Measurements from ENCODE around the gene NOTCH1. TPM values are rescaled to one million over a fixed set of nuclear protein-coding genes. Genes with fewer than 3 reads are reported as not detected.

Gene NOTCH1
- polyA plus RNA-seq, 2 of the 4 experiments (the other 2 are of a cell fraction): 0.88 to 5.7 TPM

DNA sequence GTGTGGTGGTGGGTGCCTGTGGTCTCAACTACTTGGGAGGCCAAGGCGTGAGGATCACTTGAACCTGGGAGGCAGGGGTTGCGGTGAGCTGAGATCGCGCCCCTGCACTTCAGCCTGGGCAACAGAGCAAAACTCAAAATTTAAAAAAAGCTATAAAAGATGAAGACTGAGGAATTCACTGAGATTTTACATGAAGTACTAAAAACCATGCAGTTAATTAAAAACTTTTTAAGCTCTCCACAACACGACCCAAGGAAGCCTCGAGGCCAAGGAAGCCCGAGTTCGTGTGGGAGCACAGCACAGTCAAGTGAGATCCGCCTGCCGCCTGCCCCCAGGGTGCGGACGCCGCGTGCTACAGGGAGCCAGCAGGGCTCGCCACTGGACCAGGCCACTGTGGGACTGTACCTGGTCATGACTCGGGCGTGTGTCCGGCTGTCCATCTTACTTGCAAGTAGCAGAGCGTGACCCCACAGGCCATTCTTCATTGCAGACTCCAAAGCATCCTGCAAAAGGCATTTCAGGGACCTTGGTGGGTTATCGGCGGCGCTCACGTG, 85.0 kb downstream of the NOTCH1 start:
- no peak for ATAC-seq
- TF ChIP-seq NPAS2 (CRISPR knock-in tag; IDR thresholded peaks at IDR 0.05; ENCODE audit: borderline replicate concordance) (no peak), ZFP36 (IDR thresholded peaks at IDR 0.05; ENCODE audit: borderline replicate concordance, partially characterized antibody) (no peak), TP53 (CRISPR knock-in tag; IDR thresholded peaks at IDR 0.05) (no peak), FOXS1 (CRISPR knock-in tag; IDR thresholded peaks at IDR 0.05) (no peak), ZSCAN20 (CRISPR knock-in tag; IDR thresholded peaks at IDR 0.05) (no peak), KDM5A (IDR thresholded peaks at IDR 0.05) (no peak), HOXB5 (CRISPR knock-in tag; IDR thresholded peaks at IDR 0.05) (no peak)
- TF ChIP-seq, protein P1, sequence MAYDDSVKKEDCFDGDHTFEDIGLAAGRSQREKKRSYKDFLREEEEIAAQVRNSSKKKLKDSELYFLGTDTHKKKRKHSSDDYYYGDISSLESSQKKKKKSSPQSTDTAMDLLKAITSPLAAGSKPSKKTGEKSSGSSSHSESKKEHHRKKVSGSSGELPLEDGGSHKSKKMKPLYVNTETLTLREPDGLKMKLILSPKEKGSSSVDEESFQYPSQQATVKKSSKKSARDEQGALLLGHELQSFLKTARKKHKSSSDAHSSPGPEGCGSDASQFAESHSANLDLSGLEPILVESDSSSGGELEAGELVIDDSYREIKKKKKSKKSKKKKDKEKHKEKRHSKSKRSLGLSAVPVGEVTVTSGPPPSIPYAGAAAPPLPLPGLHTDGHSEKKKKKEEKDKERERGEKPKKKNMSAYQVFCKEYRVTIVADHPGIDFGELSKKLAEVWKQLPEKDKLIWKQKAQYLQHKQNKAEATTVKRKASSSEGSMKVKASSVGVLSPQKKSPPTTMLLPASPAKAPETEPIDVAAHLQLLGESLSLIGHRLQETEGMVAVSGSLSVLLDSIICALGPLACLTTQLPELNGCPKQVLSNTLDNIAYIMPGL (CRISPR knock-in tag; IDR thresholded peaks at IDR 0.05; ENCODE audit: borderline replicate concordance): no peak
- TF ChIP-seq, protein P2, sequence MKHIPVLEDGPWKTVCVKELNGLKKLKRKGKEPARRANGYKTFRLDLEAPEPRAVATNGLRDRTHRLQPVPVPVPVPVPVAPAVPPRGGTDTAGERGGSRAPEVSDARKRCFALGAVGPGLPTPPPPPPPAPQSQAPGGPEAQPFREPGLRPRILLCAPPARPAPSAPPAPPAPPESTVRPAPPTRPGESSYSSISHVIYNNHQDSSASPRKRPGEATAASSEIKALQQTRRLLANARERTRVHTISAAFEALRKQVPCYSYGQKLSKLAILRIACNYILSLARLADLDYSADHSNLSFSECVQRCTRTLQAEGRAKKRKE (CRISPR knock-in tag; IDR thresholded peaks at IDR 0.05; ENCODE audit: low read depth): no peak
- POLR2A ChIA-PET: no interaction called here
- FAIRE-seq: no peak
- CTCF ChIA-PET: interaction anchor here (0.8 to 1.2 kb wide), 2 partner anchors 9 to 28 kb away, joined by 3 to 4 read pairs; no protein-coding TSS in a partner anchor
- H3K4me3 ChIP-seq: no peak overlapping the region
- H3K4me1 ChIP-seq: no peaks in the 10 kb centered on the region
- H3K9me3 ChIP-seq: no peaks in the 10 kb centered on the region
- no peak overlapping the region for H3K4me2 ChIP-seq
- no peak overlapping the region for H3K27ac ChIP-seq
- no peak for DNase-seq (ENCODE audit: low read depth in 1 of 2, low spot score in 1 of 2)
- WGBS (ENCODE audit: missing lambda C conversion rate): 94% methylated on average over 23 of the region's 23 CpGs

GRCh38 chr9:136459425-136459824, 86.4 kb downstream of the NOTCH1 start:
- Histone ChIP-seq H3K9me3 (no peaks in the 10 kb centered on the region), H3K27ac (no peak overlapping the region), H3K4me3 (no peak overlapping the region), H3K4me2 (no peak overlapping the region), H3K4me1 (no peaks in the 10 kb centered on the region)
- TF ChIP-seq, protein P3, sequence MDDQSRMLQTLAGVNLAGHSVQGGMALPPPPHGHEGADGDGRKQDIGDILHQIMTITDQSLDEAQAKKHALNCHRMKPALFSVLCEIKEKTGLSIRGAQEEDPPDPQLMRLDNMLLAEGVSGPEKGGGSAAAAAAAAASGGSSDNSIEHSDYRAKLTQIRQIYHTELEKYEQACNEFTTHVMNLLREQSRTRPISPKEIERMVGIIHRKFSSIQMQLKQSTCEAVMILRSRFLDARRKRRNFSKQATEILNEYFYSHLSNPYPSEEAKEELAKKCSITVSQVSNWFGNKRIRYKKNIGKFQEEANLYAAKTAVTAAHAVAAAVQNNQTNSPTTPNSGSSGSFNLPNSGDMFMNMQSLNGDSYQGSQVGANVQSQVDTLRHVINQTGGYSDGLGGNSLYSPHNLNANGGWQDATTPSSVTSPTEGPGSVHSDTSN (IDR thresholded peaks at IDR 0.05): no peak
- TF ChIP-seq TP53 (CRISPR knock-in tag; IDR thresholded peaks at IDR 0.05) (no peak), GATA3 (IDR thresholded peaks at IDR 0.05; ENCODE audit: borderline replicate concordance) (no peak), CHD4 (IDR thresholded peaks at IDR 0.05; ENCODE audit: borderline replicate concordance) (no peak), RFX5 (IDR thresholded peaks at IDR 0.05) (no peak), ZNF302 (CRISPR knock-in tag; IDR thresholded peaks at IDR 0.05) (no peak), SREBF2 (IDR thresholded peaks at IDR 0.05) (no peak), ZSCAN20 (CRISPR knock-in tag; IDR thresholded peaks at IDR 0.05) (no peak), RAD21 (conservative IDR thresholded peaks at IDR 0.05 in 1 of 2, IDR thresholded peaks at IDR 0.05 in 1 of 2) (no peak)
- TF ChIP-seq, protein P4, sequence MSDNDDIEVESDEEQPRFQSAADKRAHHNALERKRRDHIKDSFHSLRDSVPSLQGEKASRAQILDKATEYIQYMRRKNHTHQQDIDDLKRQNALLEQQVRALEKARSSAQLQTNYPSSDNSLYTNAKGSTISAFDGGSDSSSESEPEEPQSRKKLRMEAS (IDR thresholded peaks at IDR 0.05): no peak
- TF ChIP-seq, protein P5, sequence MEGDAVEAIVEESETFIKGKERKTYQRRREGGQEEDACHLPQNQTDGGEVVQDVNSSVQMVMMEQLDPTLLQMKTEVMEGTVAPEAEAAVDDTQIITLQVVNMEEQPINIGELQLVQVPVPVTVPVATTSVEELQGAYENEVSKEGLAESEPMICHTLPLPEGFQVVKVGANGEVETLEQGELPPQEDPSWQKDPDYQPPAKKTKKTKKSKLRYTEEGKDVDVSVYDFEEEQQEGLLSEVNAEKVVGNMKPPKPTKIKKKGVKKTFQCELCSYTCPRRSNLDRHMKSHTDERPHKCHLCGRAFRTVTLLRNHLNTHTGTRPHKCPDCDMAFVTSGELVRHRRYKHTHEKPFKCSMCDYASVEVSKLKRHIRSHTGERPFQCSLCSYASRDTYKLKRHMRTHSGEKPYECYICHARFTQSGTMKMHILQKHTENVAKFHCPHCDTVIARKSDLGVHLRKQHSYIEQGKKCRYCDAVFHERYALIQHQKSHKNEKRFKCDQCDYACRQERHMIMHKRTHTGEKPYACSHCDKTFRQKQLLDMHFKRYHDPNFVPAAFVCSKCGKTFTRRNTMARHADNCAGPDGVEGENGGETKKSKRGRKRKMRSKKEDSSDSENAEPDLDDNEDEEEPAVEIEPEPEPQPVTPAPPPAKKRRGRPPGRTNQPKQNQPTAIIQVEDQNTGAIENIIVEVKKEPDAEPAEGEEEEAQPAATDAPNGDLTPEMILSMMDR (IDR thresholded peaks at IDR 0.05): no peak
- CTCF ChIA-PET: interaction anchor here (1.0 to 2.6 kb wide), 4 partner anchors 14 to 28 kb away, joined by 3 to 7 read pairs (median 5); no protein-coding TSS in a partner anchor
- POLR2A ChIA-PET: no interaction called here
- FAIRE-seq (no peak), DNase-seq (ENCODE audit: low read depth in 1 of 2, low spot score in 1 of 2) (no peak), ATAC-seq (no peak)
- 96% methylated on average over 28 of the region's 28 CpGs for WGBS (ENCODE audit: missing lambda C conversion rate)
